ENCODE measurements around the gene SLC35G6.

DNA sequence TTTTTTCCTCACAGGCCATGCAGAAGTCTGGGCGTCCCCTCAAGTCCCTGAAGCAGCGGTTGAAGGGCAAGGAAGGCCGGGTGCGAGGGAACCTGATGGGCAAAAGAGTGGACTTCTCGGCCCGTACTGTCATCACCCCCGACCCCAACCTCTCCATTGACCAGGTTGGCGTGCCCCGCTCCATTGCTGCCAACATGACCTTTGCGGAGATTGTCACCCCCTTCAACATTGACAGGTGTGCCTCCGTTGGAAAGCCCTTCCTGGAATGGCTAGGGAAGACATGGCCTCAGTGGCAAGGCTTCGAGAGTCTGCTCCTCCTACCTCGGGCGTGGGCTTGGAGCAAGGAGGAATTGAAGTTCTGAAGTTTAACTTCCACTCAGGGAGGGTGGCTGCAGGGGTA lies 16.4 kb downstream of the SLC35G6 start:
- TF ChIP-seq POLR2A (IDR thresholded peaks at IDR 0.05): no peak
- TF ChIP-seq POLR2AphosphoS5 (IDR thresholded peaks at IDR 0.05): no peak
- TF ChIP-seq, protein P1, sequence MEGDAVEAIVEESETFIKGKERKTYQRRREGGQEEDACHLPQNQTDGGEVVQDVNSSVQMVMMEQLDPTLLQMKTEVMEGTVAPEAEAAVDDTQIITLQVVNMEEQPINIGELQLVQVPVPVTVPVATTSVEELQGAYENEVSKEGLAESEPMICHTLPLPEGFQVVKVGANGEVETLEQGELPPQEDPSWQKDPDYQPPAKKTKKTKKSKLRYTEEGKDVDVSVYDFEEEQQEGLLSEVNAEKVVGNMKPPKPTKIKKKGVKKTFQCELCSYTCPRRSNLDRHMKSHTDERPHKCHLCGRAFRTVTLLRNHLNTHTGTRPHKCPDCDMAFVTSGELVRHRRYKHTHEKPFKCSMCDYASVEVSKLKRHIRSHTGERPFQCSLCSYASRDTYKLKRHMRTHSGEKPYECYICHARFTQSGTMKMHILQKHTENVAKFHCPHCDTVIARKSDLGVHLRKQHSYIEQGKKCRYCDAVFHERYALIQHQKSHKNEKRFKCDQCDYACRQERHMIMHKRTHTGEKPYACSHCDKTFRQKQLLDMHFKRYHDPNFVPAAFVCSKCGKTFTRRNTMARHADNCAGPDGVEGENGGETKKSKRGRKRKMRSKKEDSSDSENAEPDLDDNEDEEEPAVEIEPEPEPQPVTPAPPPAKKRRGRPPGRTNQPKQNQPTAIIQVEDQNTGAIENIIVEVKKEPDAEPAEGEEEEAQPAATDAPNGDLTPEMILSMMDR (IDR thresholded peaks at IDR 0.05): no peak
